ENCODE results near the gene MIEF2.

The MIEF2 gene

DNA sequence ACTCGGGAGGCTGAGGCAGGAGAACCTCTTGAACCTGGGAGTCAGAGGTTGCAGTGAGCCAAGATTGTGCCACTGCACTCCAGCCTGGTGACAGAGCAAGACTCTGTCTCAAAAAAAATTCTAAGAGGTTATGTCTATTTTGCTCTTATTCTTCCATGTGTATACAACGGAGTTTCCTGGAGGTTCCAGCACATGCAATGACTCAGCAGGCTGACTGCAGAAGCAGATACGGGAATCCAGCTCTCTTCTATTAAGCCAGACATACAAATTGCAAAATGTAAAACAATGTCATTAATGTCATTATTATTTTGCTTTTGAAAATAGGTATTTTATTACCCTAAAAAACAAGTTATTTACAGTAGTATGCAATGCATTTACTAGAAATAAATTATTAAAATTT, 18.4 kb downstream of the MIEF2 start:
- Mint-ChIP-seq H3K27me3 (ENCODE audit: low read depth, poor library complexity) (no peaks in the 10 kb centered on the region), H3K27ac (no peak overlapping the region), H3K36me3 (ENCODE audit: low read depth) (peaks cover 39% of the 10 kb centered on the region), H3K4me3 (no peak overlapping the region), H3K9me3 (no peaks in the 10 kb centered on the region), H3K4me1 (no peaks in the 10 kb centered on the region)
- DNase-seq, result no peak
- no peak for TF ChIP-seq CTCF (IDR thresholded peaks at IDR 0.05)

GRCh38 chr17:18280249-18280648, 19.8 kb downstream of the MIEF2 start:
- no peak overlapping the region for H3K27ac Mint-ChIP-seq
- peaks cover 50% of the 10 kb centered on the region for H3K36me3 Mint-ChIP-seq (ENCODE audit: low read depth)
- no peak for DNase-seq
- H3K9me3 Mint-ChIP-seq, result no peaks in the 10 kb centered on the region
- no peak overlapping the region for H3K4me3 Mint-ChIP-seq
- no peak for TF ChIP-seq CTCF (IDR thresholded peaks at IDR 0.05)
- H3K27me3 Mint-ChIP-seq (ENCODE audit: low read depth, poor library complexity), result no peaks in the 10 kb centered on the region
- H3K4me1 Mint-ChIP-seq, result no peaks in the 10 kb centered on the region

GRCh38 chr17:18280766-18281371, 20.4 kb downstream of the MIEF2 start:
- Mint-ChIP-seq H3K4me1 (no peaks in the 10 kb centered on the region), H3K4me3 (no peak overlapping the region), H3K27ac (no peak overlapping the region), H3K36me3 (ENCODE audit: low read depth) (peaks cover 55% of the 10 kb centered on the region), H3K9me3 (no peaks in the 10 kb centered on the region), H3K27me3 (ENCODE audit: low read depth, poor library complexity) (no peaks in the 10 kb centered on the region)
- DNase-seq, result no peak
- TF ChIP-seq CTCF (IDR thresholded peaks at IDR 0.05), result no peak

GRCh38 chr17:18281788-18282187, 21.3 kb downstream of the MIEF2 start:
- no peak overlapping the region for H3K27ac Mint-ChIP-seq
- H3K27me3 Mint-ChIP-seq (ENCODE audit: low read depth, poor library complexity), result no peaks in the 10 kb centered on the region
- H3K4me3 Mint-ChIP-seq, result no peak overlapping the region
- TF ChIP-seq CTCF (IDR thresholded peaks at IDR 0.05), result no peak
- H3K4me1 Mint-ChIP-seq, result no peaks in the 10 kb centered on the region
- no peaks in the 10 kb centered on the region for H3K9me3 Mint-ChIP-seq
- peaks cover 57% of the 10 kb centered on the region for H3K36me3 Mint-ChIP-seq (ENCODE audit: low read depth)
- DNase-seq, result no peak

DNA sequence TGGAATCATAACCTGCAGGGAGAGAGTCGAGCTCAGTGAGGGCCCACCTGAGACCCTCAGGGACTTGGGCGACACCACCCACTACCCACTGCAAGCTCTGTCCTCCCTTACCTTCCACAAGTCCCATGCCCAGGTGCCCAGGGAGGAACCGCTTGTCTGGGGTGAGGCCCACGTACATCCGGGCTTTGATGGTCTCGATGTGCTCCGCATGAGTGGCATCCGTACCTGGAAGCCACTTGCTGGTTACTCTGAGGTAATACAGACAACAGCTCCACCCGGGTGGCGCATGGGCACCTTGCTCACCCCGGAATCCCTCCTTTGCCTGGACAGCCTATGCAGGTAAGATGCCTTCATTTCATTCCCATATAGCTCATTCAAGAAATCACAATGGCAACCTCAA, 24.8 kb downstream of the MIEF2 start:
- Mint-ChIP-seq H3K27me3 (ENCODE audit: low read depth, poor library complexity) (no peaks in the 10 kb centered on the region), H3K9me3 (peaks cover 3% of the 10 kb centered on the region), H3K4me1 (no peaks in the 10 kb centered on the region), H3K4me3 (no peak overlapping the region), H3K27ac (no peak overlapping the region), H3K36me3 (ENCODE audit: low read depth) (peaks cover 85% of the 10 kb centered on the region)
- TF ChIP-seq CTCF (IDR thresholded peaks at IDR 0.05), result no peak
- DNase-seq, result no peak
